GM10266 (cell line): ENCODE results near the gene SH2D2A.
"Not testable (repeated sequence)": the region's sequence is repeated elsewhere in the genome, so short reads cannot be mapped to it uniquely, and the experiment has no call there.

Source experiments
- DNase-seq: peaks from one replicate; pipeline ENCODE4 v3.0.0; 2012; ENCODE audit errors: extremely low spot score
- TF ChIP-seq, protein P1 (sequence below): IDR thresholded peaks from 2 replicates; pipeline ENCODE4 v1.5.1; 2012; ENCODE audit warnings: mild to moderate bottlenecking, low read depth; ENCODE audit not compliant: control insufficient read depth, insufficient read depth; ENCODE audit errors: missing control alignments

SH2D2A gene

DNA sequence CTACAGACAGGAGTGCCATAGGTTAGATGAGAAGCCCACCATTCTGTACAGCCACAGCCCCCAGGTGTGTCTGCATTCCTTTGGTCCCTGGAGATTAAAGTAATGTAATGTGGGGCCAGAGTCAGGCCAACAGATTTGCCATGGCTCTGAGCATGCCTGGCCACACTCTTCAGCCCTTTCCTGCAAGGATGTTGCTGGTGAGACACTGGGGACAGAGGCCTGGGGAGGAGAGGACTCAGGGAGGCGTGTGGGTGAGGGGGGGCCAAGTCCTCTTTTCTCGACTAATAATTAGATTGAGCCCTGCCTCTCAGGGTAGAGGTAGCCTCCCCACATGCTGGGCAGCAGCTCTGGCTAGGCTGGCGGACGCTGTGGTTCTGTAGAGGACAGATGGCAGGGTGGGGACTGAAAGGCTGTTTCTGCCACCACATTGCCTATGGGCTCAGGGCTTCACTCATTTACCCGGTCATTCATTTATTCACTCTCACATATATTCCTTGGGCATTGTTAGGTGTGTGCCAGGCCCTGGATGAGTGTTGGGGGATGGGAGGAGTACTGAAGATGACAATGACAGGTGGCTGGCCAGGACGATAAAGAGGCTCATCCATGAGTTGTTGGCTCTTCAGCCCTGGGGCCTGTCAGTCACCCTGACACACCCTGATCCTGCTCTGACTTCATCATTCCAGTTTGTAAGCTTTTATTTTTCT lies 56.4 kb downstream of the SH2D2A start:
- no peak for DNase-seq

DNA sequence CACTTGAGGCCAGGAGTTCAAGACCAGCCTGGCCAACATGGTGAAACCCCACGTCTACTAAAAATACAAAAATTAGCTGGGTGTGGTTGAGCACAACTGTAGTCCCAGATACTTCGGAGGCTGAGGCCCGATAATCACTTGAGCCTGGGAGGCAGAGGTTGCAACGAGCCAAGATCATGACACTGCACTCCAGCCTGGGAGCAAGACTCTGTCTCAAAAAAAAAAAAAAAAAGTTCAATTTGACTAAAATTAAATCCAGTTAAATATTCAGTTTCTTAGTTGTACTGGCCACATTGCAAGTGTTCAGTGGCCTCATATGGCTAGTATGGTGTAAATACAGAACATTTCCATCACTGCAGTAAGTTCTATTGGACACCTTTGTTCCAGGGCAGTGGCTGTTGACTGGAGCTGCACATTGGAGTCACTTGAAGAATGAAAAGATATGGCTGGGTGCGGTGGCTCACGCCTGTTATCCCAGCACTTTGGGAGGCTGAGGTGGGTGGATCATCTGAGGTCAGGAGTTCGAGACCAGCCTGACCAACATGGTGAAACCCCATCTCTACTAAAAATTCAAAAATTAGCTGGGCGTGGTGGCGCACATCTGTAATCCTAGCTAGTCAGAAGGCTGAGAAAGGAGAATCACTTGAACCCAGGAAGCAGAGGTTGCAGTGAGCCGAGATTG lies 58.9 kb downstream of the SH2D2A start:
- not testable (repeated sequence) for DNase-seq

More for the DNA sequence above, 56.4 kb downstream of the SH2D2A start:
- TF ChIP-seq, protein P1, sequence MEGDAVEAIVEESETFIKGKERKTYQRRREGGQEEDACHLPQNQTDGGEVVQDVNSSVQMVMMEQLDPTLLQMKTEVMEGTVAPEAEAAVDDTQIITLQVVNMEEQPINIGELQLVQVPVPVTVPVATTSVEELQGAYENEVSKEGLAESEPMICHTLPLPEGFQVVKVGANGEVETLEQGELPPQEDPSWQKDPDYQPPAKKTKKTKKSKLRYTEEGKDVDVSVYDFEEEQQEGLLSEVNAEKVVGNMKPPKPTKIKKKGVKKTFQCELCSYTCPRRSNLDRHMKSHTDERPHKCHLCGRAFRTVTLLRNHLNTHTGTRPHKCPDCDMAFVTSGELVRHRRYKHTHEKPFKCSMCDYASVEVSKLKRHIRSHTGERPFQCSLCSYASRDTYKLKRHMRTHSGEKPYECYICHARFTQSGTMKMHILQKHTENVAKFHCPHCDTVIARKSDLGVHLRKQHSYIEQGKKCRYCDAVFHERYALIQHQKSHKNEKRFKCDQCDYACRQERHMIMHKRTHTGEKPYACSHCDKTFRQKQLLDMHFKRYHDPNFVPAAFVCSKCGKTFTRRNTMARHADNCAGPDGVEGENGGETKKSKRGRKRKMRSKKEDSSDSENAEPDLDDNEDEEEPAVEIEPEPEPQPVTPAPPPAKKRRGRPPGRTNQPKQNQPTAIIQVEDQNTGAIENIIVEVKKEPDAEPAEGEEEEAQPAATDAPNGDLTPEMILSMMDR, result no peak

DNA sequence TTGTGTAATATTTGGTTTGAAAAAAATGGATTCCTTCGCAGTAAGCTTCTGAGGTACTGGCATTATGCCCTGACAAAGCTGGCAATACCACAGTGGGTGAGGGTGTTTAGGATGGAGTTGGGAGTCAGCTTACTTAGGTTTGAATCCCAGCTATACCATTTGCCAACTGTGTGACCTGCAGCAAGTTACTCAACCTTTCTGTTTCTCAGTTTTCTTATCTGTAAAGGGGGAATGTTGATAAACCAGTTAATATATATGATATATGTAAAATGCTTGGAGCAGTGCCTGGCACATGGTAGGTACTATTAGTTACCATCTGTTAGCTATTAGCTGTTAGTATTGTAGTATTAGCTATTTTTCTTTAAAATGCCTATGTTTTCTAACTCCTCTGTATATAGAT lies 60.3 kb downstream of the SH2D2A start:
- DNase-seq, result no peak
- TF ChIP-seq, protein P1, result no peak
